Lung (tissue), 12 donors: ENCODE measurements around the gene BMP2K. TPM values are rescaled to one million over a fixed set of nuclear protein-coding genes. Genes with fewer than 3 reads are reported as not detected.

Experiments used
- ATAC-seq: fragments of 200-7000 bp; cut with Tn5 transposase; one replicate; pipeline ENCODE4 v1.9.1; 2020; ENCODE audit warnings: moderate number of reproducible peaks; ENCODE audit not compliant: insufficient read depth, low FRiP score
- DNase-seq, 3 donors: peaks; one replicate each; pipeline ENCODE4 v3.0.0-alpha.2; 2013 to 2017
- H3K27ac ChIP-seq, 2 donors: one replicate each; pipeline ENCODE4 v1.5.1; 2013; ENCODE audit warnings: mild to moderate bottlenecking in 2 of 2, moderate library complexity in 2 of 2, control low read depth in 1 of 2, inconsistent platforms in 1 of 2, low read depth in 1 of 2, low read length in 1 of 2
- H3K27me3 ChIP-seq, 3 donors: one replicate each; pipeline ENCODE4 v1.5.1; 2013; ENCODE audit warnings: low read length in 2 of 3; ENCODE audit not compliant: control insufficient read depth in 3 of 3, insufficient read depth in 3 of 3
- H3K36me3 ChIP-seq, 4 donors: one replicate each; pipeline ENCODE4 v1.5.1; 2013; ENCODE audit warnings: low read length in 4 of 4, mild to moderate bottlenecking in 1 of 4, moderate library complexity in 1 of 4; ENCODE audit not compliant: control insufficient read depth in 4 of 4, insufficient read depth in 4 of 4
- H3K4me1 ChIP-seq, 5 donors: one replicate each; pipeline ENCODE4 v1.5.1; 2013; ENCODE audit warnings: low read length in 5 of 5, mild to moderate bottlenecking in 2 of 5, moderate library complexity in 1 of 5; ENCODE audit not compliant: control insufficient read depth in 5 of 5, insufficient read depth in 5 of 5
- H3K4me3 ChIP-seq: one replicate; pipeline ENCODE4 v1.5.1; 2013; ENCODE audit warnings: mild to moderate bottlenecking, control low read depth, moderate library complexity
- H3K9ac ChIP-seq, 2 donors: one replicate each; pipeline ENCODE4 v1.5.1; 2013; ENCODE audit warnings: low read length in 2 of 2, control low read depth in 1 of 2; ENCODE audit not compliant: insufficient read depth in 1 of 2
- H3K9me3 ChIP-seq, 4 donors: one replicate each; pipeline ENCODE4 v1.5.1; 2013; ENCODE audit warnings: low read length in 3 of 4, mild to moderate bottlenecking in 1 of 4, moderate library complexity in 1 of 4; ENCODE audit not compliant: control insufficient read depth in 4 of 4, insufficient read depth in 3 of 4
- WGBS, 2 donors: extraction: QIAGEN DNeasy Blood & Tissue Kit; methylation state at CpG; one replicate each; pipeline ENCODE4 v1.1.7; 2013; 5-methylcytosine and 5-hydroxymethylcytosine counted together
- polyA plus RNA-seq, 2 donors: library from polyadenylated mRNA; stranded (reverse); fragments of 200-250 nt; gene quantifications; one replicate each; pipeline ENCODE4 v1.2.1, GENCODE V29; 2013
- total RNA-seq, 2 donors: library from RNA; depleted of rRNA in 1 of 2; stranded (reverse); fragments of >200 nt in 1 of 2; gene quantifications; one replicate each; pipeline ENCODE4 v1.2.1, GENCODE V29; 2014 to 2021
- TF ChIP-seq, protein P1 (sequence below): IDR thresholded peaks from 2 replicates; pipeline ENCODE4 v1.5.1; 2012; ENCODE audit warnings: mild to moderate bottlenecking; ENCODE audit errors: control extremely low read depth, extremely low read depth
- donor health status: control.
- donor health status: control.
- donor health status: Bipolar disorder and iron deficiency.
- donor health status: healthy.
- donor health status: DM: yes; HTN: yes; CAD: no.

BMP2K gene
- total and polyA plus RNA-seq, 4 donors: 10.0 to 89.7 (median 26.0) TPM

DNA sequence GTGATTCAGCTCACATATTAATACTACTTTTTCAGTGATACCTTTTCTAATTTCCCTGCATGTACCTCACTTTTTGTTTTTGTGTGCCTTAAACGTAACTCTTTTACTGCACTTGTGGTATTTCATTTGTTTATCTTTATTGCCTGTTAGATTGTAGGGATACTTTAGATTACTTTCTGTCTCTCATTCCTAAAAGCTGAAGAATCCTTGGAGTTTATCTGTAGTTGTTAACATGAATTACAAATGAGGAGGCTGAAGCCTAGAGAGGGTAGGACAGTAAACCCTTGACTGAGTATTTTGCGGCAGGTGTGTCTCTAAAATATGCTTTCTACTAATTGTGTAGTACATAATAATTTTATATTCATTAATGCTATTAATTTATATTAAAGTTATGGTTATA, 34.9 kb downstream of the BMP2K start:
- Histone ChIP-seq H3K27me3 (no peaks in the 10 kb centered on the region), H3K9ac (no peak overlapping the region), H3K36me3 (no peaks in the 10 kb centered on the region), H3K4me1 (peaks cover 0 to 14% (median 0%) of the 10 kb centered on the region in 5 donors), H3K9me3 (peaks cover 0 to 4% (median 2%) of the 10 kb centered on the region in 4 donors), H3K27ac (no peak overlapping the region), H3K4me3 (no peak overlapping the region)
- WGBS, 2 donors: 83 to 96% methylated on average over 2 of the region's 2 CpGs
- no peak for ATAC-seq
- no peak for DNase-seq
- TF ChIP-seq, protein P1, sequence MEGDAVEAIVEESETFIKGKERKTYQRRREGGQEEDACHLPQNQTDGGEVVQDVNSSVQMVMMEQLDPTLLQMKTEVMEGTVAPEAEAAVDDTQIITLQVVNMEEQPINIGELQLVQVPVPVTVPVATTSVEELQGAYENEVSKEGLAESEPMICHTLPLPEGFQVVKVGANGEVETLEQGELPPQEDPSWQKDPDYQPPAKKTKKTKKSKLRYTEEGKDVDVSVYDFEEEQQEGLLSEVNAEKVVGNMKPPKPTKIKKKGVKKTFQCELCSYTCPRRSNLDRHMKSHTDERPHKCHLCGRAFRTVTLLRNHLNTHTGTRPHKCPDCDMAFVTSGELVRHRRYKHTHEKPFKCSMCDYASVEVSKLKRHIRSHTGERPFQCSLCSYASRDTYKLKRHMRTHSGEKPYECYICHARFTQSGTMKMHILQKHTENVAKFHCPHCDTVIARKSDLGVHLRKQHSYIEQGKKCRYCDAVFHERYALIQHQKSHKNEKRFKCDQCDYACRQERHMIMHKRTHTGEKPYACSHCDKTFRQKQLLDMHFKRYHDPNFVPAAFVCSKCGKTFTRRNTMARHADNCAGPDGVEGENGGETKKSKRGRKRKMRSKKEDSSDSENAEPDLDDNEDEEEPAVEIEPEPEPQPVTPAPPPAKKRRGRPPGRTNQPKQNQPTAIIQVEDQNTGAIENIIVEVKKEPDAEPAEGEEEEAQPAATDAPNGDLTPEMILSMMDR: no peak

DNA sequence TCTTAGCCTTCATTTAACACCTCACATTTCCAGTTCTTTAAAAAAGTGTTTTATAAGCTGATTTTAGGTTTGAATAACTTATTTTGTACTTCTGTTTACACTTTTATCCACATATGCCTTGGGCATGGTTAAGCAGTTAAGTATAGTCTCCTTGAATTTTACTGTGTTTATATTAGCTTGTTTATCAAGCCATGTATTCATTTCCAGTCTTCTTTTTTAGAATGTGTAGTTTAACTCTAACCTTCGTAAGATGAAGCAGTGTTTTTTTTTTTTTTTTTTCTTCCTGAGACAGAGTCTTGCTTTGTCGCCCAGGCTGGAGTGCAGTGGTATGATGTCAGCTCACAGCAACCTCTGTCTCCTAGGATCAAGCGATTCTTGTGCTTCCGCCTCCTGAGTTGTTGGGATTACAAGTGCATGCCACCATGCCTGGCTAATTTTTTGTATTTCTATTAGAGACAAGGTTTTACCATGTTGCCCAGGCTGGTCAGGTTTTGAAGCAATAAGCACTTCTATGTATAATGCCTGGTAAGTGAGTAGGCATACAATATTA, 42.5 kb downstream of the BMP2K start:
- 91 to 95% methylated on average over 4 of the region's 4 CpGs for WGBS, 2 donors
- no peaks in the 10 kb centered on the region for H3K9me3 ChIP-seq
- no peaks in the 10 kb centered on the region for H3K27me3 ChIP-seq
- TF ChIP-seq, protein P1: no peak
- H3K27ac ChIP-seq: no peak overlapping the region
- H3K36me3 ChIP-seq: no peaks in the 10 kb centered on the region
- ATAC-seq (no peak), DNase-seq (no peak)
- H3K9ac ChIP-seq: no peak overlapping the region
- peaks cover 0 to 3% (median 0%) of the 10 kb centered on the region in 5 donors for H3K4me1 ChIP-seq
- no peak overlapping the region for H3K4me3 ChIP-seq

DNA sequence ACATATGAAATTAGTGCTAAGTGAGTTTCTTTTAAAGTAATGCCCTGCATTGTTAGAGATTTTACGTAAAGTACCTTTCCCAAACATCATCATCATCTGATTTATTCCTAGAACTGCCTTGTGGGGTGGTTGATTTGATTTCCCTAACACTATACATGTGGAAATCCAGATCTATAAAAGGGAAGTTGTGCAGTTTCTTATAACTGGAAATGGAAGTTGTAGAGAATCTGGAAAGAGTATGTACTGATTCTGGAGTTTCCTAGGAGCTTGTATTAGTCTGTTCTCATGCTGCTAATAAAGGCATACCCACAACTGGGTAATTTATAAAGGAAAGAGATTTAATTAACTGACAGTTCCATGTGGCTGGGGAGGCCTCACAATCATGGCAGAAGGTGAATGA, 47.9 kb downstream of the BMP2K start:
- 77 to 94% methylated on average over 1 of the region's 1 CpG for WGBS, 2 donors
- H3K4me3 ChIP-seq: no peak overlapping the region
- H3K9me3 ChIP-seq: no peaks in the 10 kb centered on the region
- H3K27ac ChIP-seq: no peak overlapping the region
- TF ChIP-seq, protein P1: no peak
- H3K4me1 ChIP-seq: peaks cover 0 to 2% (median 0%) of the 10 kb centered on the region in 5 donors
- H3K9ac ChIP-seq: no peak overlapping the region
- H3K27me3 ChIP-seq: no peaks in the 10 kb centered on the region
- no peak for DNase-seq
- no peak for ATAC-seq
- H3K36me3 ChIP-seq: peaks cover 13 to 16% (median 15%) of the 10 kb centered on the region in 4 donors

DNA sequence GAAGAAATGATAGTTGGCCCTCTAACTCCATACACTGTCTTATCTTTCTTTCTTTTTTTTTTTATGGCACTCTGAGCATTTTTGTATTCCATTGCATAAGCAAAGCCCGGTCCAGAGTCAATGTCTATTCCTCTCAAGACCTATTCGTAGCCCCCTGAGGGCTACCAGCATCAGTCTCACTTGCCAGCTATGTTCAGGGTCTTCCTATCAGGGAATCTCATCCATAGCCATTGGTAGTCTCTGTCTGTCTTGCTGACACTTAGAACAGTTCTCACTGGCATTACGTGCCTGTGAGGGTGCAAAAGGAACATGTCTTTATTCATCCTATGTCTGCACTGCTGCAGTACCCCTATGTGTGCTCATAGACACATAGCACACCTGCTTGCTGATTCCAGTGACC, 51.0 kb downstream of the BMP2K start:
- Histone ChIP-seq H3K9me3 (no peaks in the 10 kb centered on the region), H3K4me1 (peaks cover 0 to 3% (median 0%) of the 10 kb centered on the region in 5 donors), H3K36me3 (peaks cover 13 to 26% (median 17%) of the 10 kb centered on the region in 4 donors), H3K4me3 (no peak overlapping the region), H3K27ac (no peak overlapping the region), H3K9ac (no peak overlapping the region), H3K27me3 (no peaks in the 10 kb centered on the region)
- WGBS, 2 donors: 96 to 99% methylated on average over 3 of the region's 3 CpGs
- ATAC-seq (no peak), DNase-seq (no peak)
- TF ChIP-seq, protein P1: no peak
